Measurements from ENCODE around the gene NUDT16L1. TPM values are rescaled to one million over a fixed set of nuclear protein-coding genes. Genes with fewer than 3 reads are reported as not detected.
"Not testable (repeated sequence)": the region's sequence is repeated elsewhere in the genome, so short reads cannot be mapped to it uniquely, and the experiment has no call there.

NUDT16L1 gene
- total RNA-seq, 1 experiment from 2014 or later, result 32.6 TPM

GRCh38 chr16:4737545-4737944 is 44.2 kb downstream of the NUDT16L1 start:
- DNase-seq, result no peak
- BruUV-seq (replicated peaks), result no TSS peak
- Mint-ChIP-seq H3K36me3 (ENCODE audit: insufficient read depth, unreplicated experiment) (peaks cover 31% of the 10 kb centered on the region), H3K4me3 (ENCODE audit: low read depth, unreplicated experiment) (no peak overlapping the region), H3K9me3 (ENCODE audit: low read depth, unreplicated experiment) (no peaks in the 10 kb centered on the region), H3K27ac (ENCODE audit: unreplicated experiment) (no peak overlapping the region), H3K27me3 (ENCODE audit: unreplicated experiment) (peaks cover 21% of the 10 kb centered on the region), H3K4me1 (ENCODE audit: low read depth, unreplicated experiment) (peaks cover 15% of the 10 kb centered on the region)
- TF ChIP-seq CTCF (IDR thresholded peaks at IDR 0.05; ENCODE audit: unreplicated experiment), result no peak
- CTCF ChIA-PET, result no interaction called here
- intact Hi-C loops (cut with micrococcal nuclease; ENCODE audit: unreplicated experiment), result loop anchor here (10.0 kb wide), 1 partner anchor 217 kb away; the partner anchor contains the start of gene SEC14L5

- H3K9me3 Mint-ChIP-seq (ENCODE audit: low read depth, unreplicated experiment); BruUV-seq (replicated peaks); H3K27ac Mint-ChIP-seq (ENCODE audit: unreplicated experiment); H3K4me3 Mint-ChIP-seq (ENCODE audit: low read depth, unreplicated experiment); DNase-seq; CTCF ChIA-PET: not testable (repeated sequence)
- intact Hi-C loops (cut with micrococcal nuclease; ENCODE audit: unreplicated experiment), result loop anchor here (10.0 kb wide), 1 partner anchor 216 kb away; the partner anchor contains the start of gene SEC14L5
- Mint-ChIP-seq H3K36me3 (ENCODE audit: insufficient read depth, unreplicated experiment) (peaks cover 28% of the 10 kb centered on the region), H3K27me3 (ENCODE audit: unreplicated experiment) (peaks cover 30% of the 10 kb centered on the region), H3K4me1 (ENCODE audit: low read depth, unreplicated experiment) (peaks cover 16% of the 10 kb centered on the region)
These were observed 45.0 kb downstream of the NUDT16L1 start for GRCh38 chr16:4738370-4738769.

GRCh38 chr16:4743226-4743878 is 50.0 kb downstream of the NUDT16L1 start:
- no peak overlapping the region for H3K27ac Mint-ChIP-seq (ENCODE audit: unreplicated experiment)
- peaks cover 16% of the 10 kb centered on the region for H3K36me3 Mint-ChIP-seq (ENCODE audit: insufficient read depth, unreplicated experiment)
- peaks cover 10% of the 10 kb centered on the region for H3K4me1 Mint-ChIP-seq (ENCODE audit: low read depth, unreplicated experiment)
- DNase-seq, result no peak
- no TSS peak for BruUV-seq (replicated peaks)
- H3K9me3 Mint-ChIP-seq (ENCODE audit: low read depth, unreplicated experiment), result no peaks in the 10 kb centered on the region
- H3K4me3 Mint-ChIP-seq (ENCODE audit: low read depth, unreplicated experiment), result peak overlapping the region; percentile 46
- TF ChIP-seq CTCF (IDR thresholded peaks at IDR 0.05; ENCODE audit: unreplicated experiment), result no peak
- CTCF ChIA-PET, result no interaction called here
- peaks cover 25% of the 10 kb centered on the region for H3K27me3 Mint-ChIP-seq (ENCODE audit: unreplicated experiment)
- intact Hi-C loops (cut with micrococcal nuclease; ENCODE audit: unreplicated experiment), result no loop called here

GRCh38 chr16:4744555-4745273 is 51.4 kb downstream of the NUDT16L1 start:
- peaks cover 21% of the 10 kb centered on the region for H3K27me3 Mint-ChIP-seq (ENCODE audit: unreplicated experiment)
- peaks cover 24% of the 10 kb centered on the region for H3K36me3 Mint-ChIP-seq (ENCODE audit: insufficient read depth, unreplicated experiment)
- no peak overlapping the region for H3K4me3 Mint-ChIP-seq (ENCODE audit: low read depth, unreplicated experiment)
- no peak overlapping the region for H3K27ac Mint-ChIP-seq (ENCODE audit: unreplicated experiment)
- no peaks in the 10 kb centered on the region for H3K9me3 Mint-ChIP-seq (ENCODE audit: low read depth, unreplicated experiment)
- CTCF ChIA-PET, result no interaction called here
- DNase-seq, result no peak
- intact Hi-C loops (cut with micrococcal nuclease; ENCODE audit: unreplicated experiment), result no loop called here
- BruUV-seq (replicated peaks), result no TSS peak
- TF ChIP-seq CTCF (IDR thresholded peaks at IDR 0.05; ENCODE audit: unreplicated experiment), result no peak
- peaks cover 10% of the 10 kb centered on the region for H3K4me1 Mint-ChIP-seq (ENCODE audit: low read depth, unreplicated experiment)

GRCh38 chr16:4745274-4745569 is 51.9 kb downstream of the NUDT16L1 start:
- Mint-ChIP-seq H3K4me1 (ENCODE audit: low read depth, unreplicated experiment) (peaks cover 10% of the 10 kb centered on the region), H3K36me3 (ENCODE audit: insufficient read depth, unreplicated experiment) (peaks cover 25% of the 10 kb centered on the region), H3K9me3 (ENCODE audit: low read depth, unreplicated experiment) (no peaks in the 10 kb centered on the region), H3K27me3 (ENCODE audit: unreplicated experiment) (peaks cover 21% of the 10 kb centered on the region), H3K27ac (ENCODE audit: unreplicated experiment) (no peak overlapping the region), H3K4me3 (ENCODE audit: low read depth, unreplicated experiment) (no peak overlapping the region)
- BruUV-seq (replicated peaks), result TSS peak; percentile 12
- DNase-seq, result no peak
- intact Hi-C loops (cut with micrococcal nuclease; ENCODE audit: unreplicated experiment), result no loop called here
- TF ChIP-seq CTCF (IDR thresholded peaks at IDR 0.05; ENCODE audit: unreplicated experiment), result no peak
- CTCF ChIA-PET, result no interaction called here

Measured in Calu3 (cell line).